ENCODE measurements around the gene KLHL24. TPM values are rescaled to one million over a fixed set of nuclear protein-coding genes. Genes with fewer than 3 reads are reported as not detected.

Gene KLHL24
- total and polyA plus RNA-seq, 2 of the 13 experiments (the other 11 are each of a cell fraction or from before 2014, with no cell fraction given), result 6.9 to 15.7 TPM

GRCh38 chr3:183635431-183636220 is at the start of gene KLHL24 (continued):
- TF ChIP-seq HNRNPL (IDR thresholded peaks at IDR 0.05; ENCODE audit: low read depth, low read length) (peak; percentile 69; the same call in 1 of the 2 replicates), ZNF274 (CRISPR knock-in tag; IDR thresholded peaks at IDR 0.05) (no peak), ZNF20 (CRISPR knock-in tag; IDR thresholded peaks at IDR 0.05) (no peak), TBL1XR1 (IDR thresholded peaks at IDR 0.05; ENCODE audit: borderline replicate concordance, low read length, partially characterized antibody) (no peak), SOX5 (CRISPR knock-in tag; IDR thresholded peaks at IDR 0.05; ENCODE audit: borderline replicate concordance) (peak; percentile 34; the same call in 1 of the 2 replicates), ZNF549 (CRISPR knock-in tag; IDR thresholded peaks at IDR 0.05) (no peak), ZNF598 (CRISPR knock-in tag; IDR thresholded peaks at IDR 0.05; ENCODE audit: borderline replicate concordance) (no peak), ZNF83 (CRISPR knock-in tag; IDR thresholded peaks at IDR 0.05; ENCODE audit: borderline replicate concordance) (no peak), CREB1 (IDR thresholded peaks at IDR 0.05) (peak; percentile 36; the same call in 1 of the 2 replicates), CREB1 (CRISPR knock-in tag; IDR thresholded peaks at IDR 0.05) (peak; percentile 93), ZNF124 (CRISPR knock-in tag; IDR thresholded peaks at IDR 0.05) (0 out of 2 replicates have a peak, but pooled peaks have one; percentile 62), PHF8 (CRISPR knock-in tag; IDR thresholded peaks at IDR 0.05) (peak; percentile 79), ZNF687 (CRISPR knock-in tag; IDR thresholded peaks at IDR 0.05) (peak; percentile 66), ESRRA (CRISPR knock-in tag; IDR thresholded peaks at IDR 0.05; ENCODE audit: low read depth) (0 out of 2 replicates have a peak, but pooled peaks have one; percentile 41), ATRX (CRISPR knock-in tag; IDR thresholded peaks at IDR 0.05; ENCODE audit: borderline replicate concordance) (no peak), ZNF160 (CRISPR knock-in tag; IDR thresholded peaks at IDR 0.05) (no peak), REPIN1 (CRISPR knock-in tag; IDR thresholded peaks at IDR 0.05; ENCODE audit: borderline replicate concordance, low read depth) (peak; percentile 60; the same call in 1 of the 2 replicates), ZNF616 (CRISPR knock-in tag; IDR thresholded peaks at IDR 0.05; ENCODE audit: low read depth) (0 out of 2 replicates have a peak, but pooled peaks have one; percentile 73), RNF219 (CRISPR knock-in tag; IDR thresholded peaks at IDR 0.05) (no peak), TOE1 (CRISPR knock-in tag; IDR thresholded peaks at IDR 0.05) (no peak), TSC22D2 (CRISPR knock-in tag; IDR thresholded peaks at IDR 0.05; ENCODE audit: borderline replicate concordance) (0 out of 2 replicates have a peak, but pooled peaks have one; percentile 14), THAP11 (CRISPR knock-in tag; IDR thresholded peaks at IDR 0.05) (peak; percentile 99), CREM (IDR thresholded peaks at IDR 0.05) (peak; percentile 86), CREM (CRISPR knock-in tag; IDR thresholded peaks at IDR 0.05) (no peak)
- TF ChIP-seq, protein P1, sequence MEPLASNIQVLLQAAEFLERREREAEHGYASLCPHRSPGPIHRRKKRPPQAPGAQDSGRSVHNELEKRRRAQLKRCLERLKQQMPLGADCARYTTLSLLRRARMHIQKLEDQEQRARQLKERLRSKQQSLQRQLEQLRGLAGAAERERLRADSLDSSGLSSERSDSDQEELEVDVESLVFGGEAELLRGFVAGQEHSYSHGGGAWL (CRISPR knock-in tag; IDR thresholded peaks at IDR 0.05), result peak; percentile 47; the same call in 1 of the 2 replicates

All from HepG2 (cell line).